ENCODE measurements around the gene WDR91.
A peak's percentile ranks its signal among the peaks of the same experiment; 100 is the strongest.
"Not testable (repeated sequence)": the region's sequence is repeated elsewhere in the genome, so short reads cannot be mapped to it uniquely, and the experiment has no call there.

The WDR91 gene

GRCh38 chr7:135211179-135211945 lies at the start of gene WDR91:
Gene WDR91, minus strand, starts transcription at chr7:135211526. Its CDS starts 24 bp downstream, at chr7:135211502.
- DNase-seq, result peak; percentile 96

- DNase-seq, result no peak
These were observed 49.1 kb upstream of the WDR91 start for GRCh38 chr7:135260470-135260869.

- DNase-seq, result no peak
These were observed 48.4 kb upstream of the WDR91 start for GRCh38 chr7:135259702-135260101.

- no peak for DNase-seq
These were observed 47.3 kb upstream of the WDR91 start for GRCh38 chr7:135258585-135258984.

GRCh38 chr7:135257790-135258189 lies 46.5 kb upstream of the WDR91 start:
- DNase-seq, result no peak

GRCh38 chr7:135253851-135254771 lies 42.8 kb upstream of the WDR91 start:
- DNase-seq, result peak; percentile 84

GRCh38 chr7:135251496-135252391 lies 40.4 kb upstream of the WDR91 start:
- DNase-seq, result no peak

GRCh38 chr7:135248546-135248945 lies 37.2 kb upstream of the WDR91 start:
- DNase-seq, result no peak

GRCh38 chr7:135247746-135248471 lies 36.6 kb upstream of the WDR91 start:
- DNase-seq, result no peak

- DNase-seq, result no peak
These were observed 35.0 kb upstream of the WDR91 start for GRCh38 chr7:135246191-135246825.

GRCh38 chr7:135245226-135246190 lies 34.2 kb upstream of the WDR91 start:
- DNase-seq, result no peak

- no peak for DNase-seq
These were observed 30.9 kb upstream of the WDR91 start for GRCh38 chr7:135242096-135242684.

- DNase-seq, result no peak
These were observed 29.1 kb upstream of the WDR91 start for GRCh38 chr7:135240441-135240840.

- DNase-seq, result no peak
These were observed 27.9 kb upstream of the WDR91 start for GRCh38 chr7:135239263-135239662.

GRCh38 chr7:135238112-135238744 lies 26.9 kb upstream of the WDR91 start:
- DNase-seq, result no peak

GRCh38 chr7:135236727-135237126 lies 25.4 kb upstream of the WDR91 start:
- DNase-seq, result no peak

- no peak for DNase-seq
These were observed 24.5 kb upstream of the WDR91 start for GRCh38 chr7:135235841-135236240.

GRCh38 chr7:135234727-135235126 lies 23.4 kb upstream of the WDR91 start:
- no peak for DNase-seq

- DNase-seq, result not testable (repeated sequence)
These were observed 22.8 kb upstream of the WDR91 start for GRCh38 chr7:135234095-135234494.
